HCT116 (cell line): Measurements from ENCODE around the gene PANK4. TPM values are rescaled to one million over a fixed set of nuclear protein-coding genes. Genes with fewer than 3 reads are reported as not detected.

ENCODE experiments used
- ATAC-seq: fragments of 200-7000 bp; cut with Tn5 transposase; 2 replicates; pipeline ENCODE4 v1.9.1; 2020; ENCODE audit warnings: mild to moderate bottlenecking, moderate library complexity
- BruUV-seq: library from RNA; stranded (reverse); fragments of 400-500 nt; replicated peaks from 2 replicates; lab custom pipeline; 2021; lab: Mats Ljungman, UMichigan
- CTCF ChIA-PET: fragments of 300-600 bp; sonication (Branson Sonifier 250); formaldehyde crosslinking; loops from one replicate; lab custom pipeline; 2021; ENCODE audit warnings: antibody characterized with exemption; lab: Charles Lee
- POLR2A ChIA-PET: fragments of 300-600, 350-600 bp; sonication (Branson Sonifier 250); formaldehyde crosslinking; loops from one replicate; lab custom pipeline; 2021; ENCODE audit warnings: antibody characterized with exemption; lab: Charles Lee
- RAD21 ChIA-PET, 2 experiments: fragments of 300-600 bp; sonication (Branson Sonifier 250); formaldehyde crosslinking; loops; one replicate each; lab custom pipeline; 2023; ENCODE audit warnings: low total read pairs in 2 of 2; ENCODE audit not compliant: uncharacterized antibody in 2 of 2, unreplicated experiment in 2 of 2, low non-redundant PET in 1 of 2; lab: Charles Lee
- DNase-seq: peaks from one replicate; pipeline ENCODE4 v3.0.0-alpha.2; 2010; ENCODE audit warnings: low read depth, low spot score
- H2AFZ ChIP-seq: fragments of 200-600 bp; shearing (Covaris generic), sonication (generic); 2 replicates; pipeline ENCODE4 v1.6.1; 2017; ENCODE audit warnings: low read depth, mixed run types, mixed read lengths, antibody characterized with exemption, low read length; ENCODE audit not compliant: poor library complexity, severe bottlenecking
- H3K27ac ChIP-seq: 2 replicates; pipeline ENCODE4 v1.5.1; 2012; ENCODE audit warnings: low read depth, low read length
- H3K27me3 ChIP-seq: fragments of 200-600 bp; sonication (generic); 2 replicates; pipeline ENCODE4 v1.6.1; 2016; ENCODE audit warnings: mixed run types, low read length, mixed read lengths; ENCODE audit not compliant: insufficient read depth
- H3K36me3 ChIP-seq, 2 experiments: fragments of 200-500 bp in 1 of 2; fragments of 200-600 bp in 1 of 2; sonication (Bioruptor generic) in 1 of 2; sonication (generic) in 1 of 2; 2 replicates each; pipeline versions ENCODE4 v1.5.1 to v1.6.1; 2014 to 2016; ENCODE audit warnings: low read length in 2 of 2, inconsistent platforms in 1 of 2, mixed read lengths in 1 of 2, mixed run types in 1 of 2; ENCODE audit not compliant: insufficient read depth in 2 of 2, control insufficient read depth in 1 of 2
- H3K4me1 ChIP-seq, 2 experiments: fragments of 200-600 bp in 1 of 2; sonication (generic) in 1 of 2; 2 replicates each; pipeline versions ENCODE4 v1.5.1 to v1.6.1; 2012 to 2017; ENCODE audit warnings: low read length in 2 of 2, inconsistent platforms in 1 of 2, mild to moderate bottlenecking in 1 of 2, mixed read lengths in 1 of 2, mixed run types in 1 of 2, moderate library complexity in 1 of 2; ENCODE audit not compliant: insufficient read depth in 2 of 2, control insufficient read depth in 1 of 2
- H3K4me2 ChIP-seq: fragments of 200-600 bp; sonication (generic); 2 replicates; pipeline ENCODE4 v1.6.1; 2017; ENCODE audit warnings: mixed run types, low read length, mixed read lengths
- H3K4me3 ChIP-seq, 2 experiments: fragments of 200-600 bp in 1 of 2; sonication (generic) in 1 of 2; replicated peaks in 1 of 2; 2 replicates each; pipeline ENCODE4 v1.5.1; 2011 to 2016; ENCODE audit warnings: low read length in 2 of 2, control low read depth in 1 of 2, low read depth in 1 of 2, mild to moderate bottlenecking in 1 of 2, mixed read lengths in 1 of 2, mixed run types in 1 of 2
- H3K79me2 ChIP-seq: fragments of 200-600 bp; sonication (generic); 2 replicates; pipeline ENCODE4 v1.6.1; 2017; ENCODE audit warnings: mild to moderate bottlenecking, mixed run types, low read length, moderate library complexity, mixed read lengths; ENCODE audit not compliant: insufficient read depth
- H3K9ac ChIP-seq: fragments of 200-600 bp; sonication (generic); 2 replicates; pipeline ENCODE4 v1.6.1; 2016; ENCODE audit warnings: low read length, mixed read lengths
- H3K9me2 ChIP-seq: fragments of 200-600 bp; sonication (generic), shearing (Covaris generic); 2 replicates; pipeline ENCODE4 v1.6.1; 2017; ENCODE audit warnings: mixed run types, mild to moderate bottlenecking, moderate library complexity; ENCODE audit not compliant: insufficient read depth
- H3K9me3 ChIP-seq, 2 experiments: fragments of 200-500 bp in 1 of 2; fragments of 200-600 bp in 1 of 2; sonication (Bioruptor generic) in 1 of 2; sonication (generic) in 1 of 2; 2 replicates each; pipeline ENCODE4 v1.6.1; 2014 to 2017; ENCODE audit warnings: low read length in 2 of 2, mixed read lengths in 2 of 2, inconsistent platforms in 1 of 2, low read depth in 1 of 2, mild to moderate bottlenecking in 1 of 2, mixed run types in 1 of 2, moderate library complexity in 1 of 2; ENCODE audit not compliant: control insufficient read depth in 1 of 2, insufficient read depth in 1 of 2
- H4K20me1 ChIP-seq: fragments of 200-600 bp; sonication (generic), shearing (Covaris generic); 2 replicates; pipeline ENCODE4 v1.6.1; 2017; ENCODE audit warnings: mixed run types, mild to moderate bottlenecking, moderate library complexity; ENCODE audit not compliant: insufficient read depth
- EGR1 ChIP-seq: IDR thresholded peaks from 2 replicates; pipeline ENCODE4 v1.6.1; 2012; ENCODE audit warnings: low read depth
- EZH2 ChIP-seq: fragments of 200-600 bp; sonication (generic); IDR thresholded peaks from 2 replicates; pipeline ENCODE4 v1.6.1; 2017; ENCODE audit warnings: antibody characterized with exemption, mixed run types
- EZH2phosphoT487 ChIP-seq: fragments of 200-600 bp; IDR thresholded peaks from 2 replicates; pipeline ENCODE4 v1.6.1; 2018; ENCODE audit warnings: antibody characterized with exemption, borderline replicate concordance
- JUND ChIP-seq: IDR thresholded peaks from 2 replicates; pipeline ENCODE4 v1.6.1; 2012
- POLR2A ChIP-seq: IDR thresholded peaks from 2 replicates; pipeline ENCODE4 v1.7.0; 2011; ENCODE audit warnings: borderline replicate concordance; ENCODE audit not compliant: insufficient read depth, insufficient read length; ENCODE audit errors: extremely low read depth
- RAD21 ChIP-seq: IDR thresholded peaks from 2 replicates; pipeline ENCODE4 v1.6.1; 2012; ENCODE audit warnings: low read depth, mild to moderate bottlenecking
- SP1 ChIP-seq: IDR thresholded peaks from 2 replicates; pipeline ENCODE4 v1.6.1; 2012; ENCODE audit warnings: low read depth
- SRF ChIP-seq: IDR thresholded peaks from 2 replicates; pipeline ENCODE4 v1.6.1; 2012; ENCODE audit warnings: low read depth
- TCF7L2 ChIP-seq: IDR thresholded peaks from 2 replicates; pipeline ENCODE4 v1.7.0; 2011; ENCODE audit warnings: borderline replicate concordance, inconsistent platforms; ENCODE audit not compliant: insufficient read depth, insufficient read length; ENCODE audit errors: extremely low read depth
- intact Hi-C: fragments of 100-400 bp; cut with micrococcal nuclease; formaldehyde crosslinking; loops from 2 replicates; pipeline ENCODE4 v1.10.0; 2022
- total RNA-seq: library from RNA; stranded (reverse); gene quantifications from one replicate; pipeline ENCODE4 v1.2.1, GENCODE V29; 2021; ENCODE audit not compliant: unreplicated experiment
- TF ChIP-seq, protein P1 (sequence below): IDR thresholded peaks from 2 replicates; pipeline ENCODE4 v1.6.1; 2012
- TF ChIP-seq, protein P2 (sequence below), 3 experiments: fragments of 200-600 bp in 1 of 3; sonication (generic) in 1 of 3; IDR thresholded peaks in 2 of 3; conservative IDR thresholded peaks in 1 of 3; 2 replicates each; pipeline ENCODE4 v1.5.1; 2012 to 2017; ENCODE audit warnings: low read depth in 2 of 3, low read length in 2 of 3, antibody characterized with exemption in 1 of 3, borderline replicate concordance in 1 of 3, control low read depth in 1 of 3, mild to moderate bottlenecking in 1 of 3, mixed read lengths in 1 of 3, mixed run types in 1 of 3, moderate library complexity in 1 of 3; ENCODE audit not compliant: insufficient read depth in 1 of 3
- TF ChIP-seq, protein P3 (sequence below): IDR thresholded peaks from 2 replicates; pipeline ENCODE4 v1.6.1; 2012; ENCODE audit warnings: low read depth
- TF ChIP-seq, protein P4 (sequence below): IDR thresholded peaks from 2 replicates; pipeline ENCODE4 v1.6.1; 2012
- TF ChIP-seq, protein P5 (sequence below): IDR thresholded peaks from 2 replicates; pipeline ENCODE4 v1.6.1; 2011; ENCODE audit warnings: mild to moderate bottlenecking, low read length, moderate library complexity; ENCODE audit not compliant: insufficient replicate concordance; ENCODE audit errors: extremely low read depth

The PANK4 gene
- total RNA-seq, 1 experiment from 2014 or later, result 38.5 TPM

DNA sequence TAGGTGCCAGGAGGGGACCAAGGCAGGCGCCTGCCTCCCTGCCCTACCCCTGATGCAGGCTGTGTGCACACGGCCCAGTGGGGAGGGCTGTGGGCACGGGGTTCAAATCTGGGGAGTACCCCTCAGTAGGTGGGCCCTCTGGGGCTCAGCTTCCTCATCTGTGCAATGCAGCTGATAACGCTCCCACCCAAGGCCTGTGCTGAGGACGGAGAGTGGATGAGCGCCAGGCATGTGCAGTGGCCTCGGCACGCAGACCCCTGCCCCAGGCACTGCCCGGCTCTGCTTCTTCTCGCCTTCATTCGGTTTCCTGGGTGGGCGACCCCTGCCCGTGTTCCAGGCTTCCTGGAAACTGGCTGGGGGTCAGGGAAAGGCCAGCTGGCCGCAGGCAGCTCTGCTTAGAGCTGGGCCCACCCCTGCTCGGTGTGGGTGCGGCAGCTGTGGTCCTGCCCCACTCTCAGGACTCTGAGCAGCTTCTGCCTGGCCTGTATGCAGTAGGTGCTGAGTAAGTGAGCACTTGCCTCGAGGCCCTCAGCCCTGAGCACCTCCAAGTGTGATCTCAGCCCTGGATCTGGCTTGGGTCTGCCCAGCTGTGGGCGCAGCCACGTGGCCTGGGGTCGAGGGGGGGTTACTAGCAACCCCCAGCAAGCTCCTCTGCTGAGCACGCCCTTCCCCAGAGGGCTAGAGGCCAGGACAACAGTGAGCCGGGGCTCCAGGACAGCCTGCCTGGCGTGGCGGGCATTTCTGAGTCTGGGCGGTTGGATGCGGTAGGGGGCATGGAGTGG is 17.9 kb upstream of the PANK4 start:
- H3K4me2 ChIP-seq, result no peak overlapping the region
- no peak overlapping the region for H2AFZ ChIP-seq
- H3K9ac ChIP-seq, result no peak overlapping the region
- no peaks in the 10 kb centered on the region for H3K9me2 ChIP-seq
- no peak for DNase-seq
- H4K20me1 ChIP-seq, result no peaks in the 10 kb centered on the region
- peaks cover 23 to 50% of the 10 kb centered on the region in 2 experiments for H3K4me1 ChIP-seq
- H3K9me3 ChIP-seq, result no peaks in the 10 kb centered on the region
- no peak overlapping the region for H3K4me3 ChIP-seq
- CTCF ChIA-PET, result no interaction called here
- no peak for ATAC-seq
- intact Hi-C loops, result no loop called here
- no peak for TF ChIP-seq POLR2A
- TF ChIP-seq, protein P1, sequence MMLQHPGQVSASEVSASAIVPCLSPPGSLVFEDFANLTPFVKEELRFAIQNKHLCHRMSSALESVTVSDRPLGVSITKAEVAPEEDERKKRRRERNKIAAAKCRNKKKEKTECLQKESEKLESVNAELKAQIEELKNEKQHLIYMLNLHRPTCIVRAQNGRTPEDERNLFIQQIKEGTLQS, result no peak
- TF ChIP-seq TCF7L2, result no peak
- TF ChIP-seq RAD21, result no peak
- TF ChIP-seq, protein P2, sequence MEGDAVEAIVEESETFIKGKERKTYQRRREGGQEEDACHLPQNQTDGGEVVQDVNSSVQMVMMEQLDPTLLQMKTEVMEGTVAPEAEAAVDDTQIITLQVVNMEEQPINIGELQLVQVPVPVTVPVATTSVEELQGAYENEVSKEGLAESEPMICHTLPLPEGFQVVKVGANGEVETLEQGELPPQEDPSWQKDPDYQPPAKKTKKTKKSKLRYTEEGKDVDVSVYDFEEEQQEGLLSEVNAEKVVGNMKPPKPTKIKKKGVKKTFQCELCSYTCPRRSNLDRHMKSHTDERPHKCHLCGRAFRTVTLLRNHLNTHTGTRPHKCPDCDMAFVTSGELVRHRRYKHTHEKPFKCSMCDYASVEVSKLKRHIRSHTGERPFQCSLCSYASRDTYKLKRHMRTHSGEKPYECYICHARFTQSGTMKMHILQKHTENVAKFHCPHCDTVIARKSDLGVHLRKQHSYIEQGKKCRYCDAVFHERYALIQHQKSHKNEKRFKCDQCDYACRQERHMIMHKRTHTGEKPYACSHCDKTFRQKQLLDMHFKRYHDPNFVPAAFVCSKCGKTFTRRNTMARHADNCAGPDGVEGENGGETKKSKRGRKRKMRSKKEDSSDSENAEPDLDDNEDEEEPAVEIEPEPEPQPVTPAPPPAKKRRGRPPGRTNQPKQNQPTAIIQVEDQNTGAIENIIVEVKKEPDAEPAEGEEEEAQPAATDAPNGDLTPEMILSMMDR (IDR thresholded peaks at IDR 0.05 in 2 of 3, conservative IDR thresholded peaks at IDR 0.05 in 1 of 3; ENCODE audit: borderline replicate concordance in 1 of 3, insufficient read depth in 1 of 3, low read depth in 2 of 3, low read length in 2 of 3), result no peak
- TF ChIP-seq, protein P3, sequence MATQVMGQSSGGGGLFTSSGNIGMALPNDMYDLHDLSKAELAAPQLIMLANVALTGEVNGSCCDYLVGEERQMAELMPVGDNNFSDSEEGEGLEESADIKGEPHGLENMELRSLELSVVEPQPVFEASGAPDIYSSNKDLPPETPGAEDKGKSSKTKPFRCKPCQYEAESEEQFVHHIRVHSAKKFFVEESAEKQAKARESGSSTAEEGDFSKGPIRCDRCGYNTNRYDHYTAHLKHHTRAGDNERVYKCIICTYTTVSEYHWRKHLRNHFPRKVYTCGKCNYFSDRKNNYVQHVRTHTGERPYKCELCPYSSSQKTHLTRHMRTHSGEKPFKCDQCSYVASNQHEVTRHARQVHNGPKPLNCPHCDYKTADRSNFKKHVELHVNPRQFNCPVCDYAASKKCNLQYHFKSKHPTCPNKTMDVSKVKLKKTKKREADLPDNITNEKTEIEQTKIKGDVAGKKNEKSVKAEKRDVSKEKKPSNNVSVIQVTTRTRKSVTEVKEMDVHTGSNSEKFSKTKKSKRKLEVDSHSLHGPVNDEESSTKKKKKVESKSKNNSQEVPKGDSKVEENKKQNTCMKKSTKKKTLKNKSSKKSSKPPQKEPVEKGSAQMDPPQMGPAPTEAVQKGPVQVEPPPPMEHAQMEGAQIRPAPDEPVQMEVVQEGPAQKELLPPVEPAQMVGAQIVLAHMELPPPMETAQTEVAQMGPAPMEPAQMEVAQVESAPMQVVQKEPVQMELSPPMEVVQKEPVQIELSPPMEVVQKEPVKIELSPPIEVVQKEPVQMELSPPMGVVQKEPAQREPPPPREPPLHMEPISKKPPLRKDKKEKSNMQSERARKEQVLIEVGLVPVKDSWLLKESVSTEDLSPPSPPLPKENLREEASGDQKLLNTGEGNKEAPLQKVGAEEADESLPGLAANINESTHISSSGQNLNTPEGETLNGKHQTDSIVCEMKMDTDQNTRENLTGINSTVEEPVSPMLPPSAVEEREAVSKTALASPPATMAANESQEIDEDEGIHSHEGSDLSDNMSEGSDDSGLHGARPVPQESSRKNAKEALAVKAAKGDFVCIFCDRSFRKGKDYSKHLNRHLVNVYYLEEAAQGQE, result no peak
- TF ChIP-seq, protein P4, sequence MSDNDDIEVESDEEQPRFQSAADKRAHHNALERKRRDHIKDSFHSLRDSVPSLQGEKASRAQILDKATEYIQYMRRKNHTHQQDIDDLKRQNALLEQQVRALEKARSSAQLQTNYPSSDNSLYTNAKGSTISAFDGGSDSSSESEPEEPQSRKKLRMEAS, result no peak
- TF ChIP-seq EGR1, result no peak
- TF ChIP-seq EZH2phosphoT487, result no peak
- no peak for TF ChIP-seq SP1
- TF ChIP-seq SRF, result no peak
- TF ChIP-seq EZH2, result no peak
- no peak for TF ChIP-seq JUND
- TF ChIP-seq, protein P5, sequence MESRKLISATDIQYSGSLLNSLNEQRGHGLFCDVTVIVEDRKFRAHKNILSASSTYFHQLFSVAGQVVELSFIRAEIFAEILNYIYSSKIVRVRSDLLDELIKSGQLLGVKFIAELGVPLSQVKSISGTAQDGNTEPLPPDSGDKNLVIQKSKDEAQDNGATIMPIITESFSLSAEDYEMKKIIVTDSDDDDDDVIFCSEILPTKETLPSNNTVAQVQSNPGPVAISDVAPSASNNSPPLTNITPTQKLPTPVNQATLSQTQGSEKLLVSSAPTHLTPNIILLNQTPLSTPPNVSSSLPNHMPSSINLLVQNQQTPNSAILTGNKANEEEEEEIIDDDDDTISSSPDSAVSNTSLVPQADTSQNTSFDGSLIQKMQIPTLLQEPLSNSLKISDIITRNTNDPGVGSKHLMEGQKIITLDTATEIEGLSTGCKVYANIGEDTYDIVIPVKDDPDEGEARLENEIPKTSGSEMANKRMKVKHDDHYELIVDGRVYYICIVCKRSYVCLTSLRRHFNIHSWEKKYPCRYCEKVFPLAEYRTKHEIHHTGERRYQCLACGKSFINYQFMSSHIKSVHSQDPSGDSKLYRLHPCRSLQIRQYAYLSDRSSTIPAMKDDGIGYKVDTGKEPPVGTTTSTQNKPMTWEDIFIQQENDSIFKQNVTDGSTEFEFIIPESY, result no peak
- TF ChIP-seq, all 23 proteins: peak for 0
- RAD21 ChIA-PET, result no interaction called here
- Histone ChIP-seq H3K36me3 (no peaks in the 10 kb centered on the region), H3K27ac (no peak overlapping the region; the same call in 1 of the 2 replicates), H3K27me3 (no peaks in the 10 kb centered on the region), H3K79me2 (no peaks in the 10 kb centered on the region)
- no TSS peak for BruUV-seq
- POLR2A ChIA-PET, result no interaction called here
